Measurements from ENCODE around the gene MPZL2. TPM values are rescaled to one million over a fixed set of nuclear protein-coding genes. Genes with fewer than 3 reads are reported as not detected.

MPZL2 gene
- total RNA-seq, 1 donor from 2014 or later = 0.95 TPM

DNA sequence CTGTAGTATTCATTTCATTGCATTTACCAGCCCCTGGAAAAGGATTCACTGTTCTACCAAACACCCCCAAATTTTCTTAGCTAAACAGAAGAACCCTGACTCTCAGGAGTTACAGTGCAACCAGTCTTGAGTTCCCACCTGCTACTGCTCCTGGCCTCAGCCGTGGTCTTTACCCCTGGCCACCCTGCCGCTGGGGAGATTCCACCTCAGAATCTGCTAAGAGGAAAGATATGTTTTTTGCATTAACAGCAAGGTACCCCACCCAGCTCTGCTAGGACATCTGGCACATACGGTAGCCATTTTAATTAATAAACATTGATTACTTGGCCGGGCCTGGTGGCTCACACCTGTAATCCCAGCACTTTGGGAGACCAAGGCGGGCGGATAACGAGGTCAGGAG is 48.3 kb downstream of the MPZL2 start:
- no peak overlapping the region for H3K4me3 Mint-ChIP-seq (ENCODE audit: unreplicated experiment)

DNA sequence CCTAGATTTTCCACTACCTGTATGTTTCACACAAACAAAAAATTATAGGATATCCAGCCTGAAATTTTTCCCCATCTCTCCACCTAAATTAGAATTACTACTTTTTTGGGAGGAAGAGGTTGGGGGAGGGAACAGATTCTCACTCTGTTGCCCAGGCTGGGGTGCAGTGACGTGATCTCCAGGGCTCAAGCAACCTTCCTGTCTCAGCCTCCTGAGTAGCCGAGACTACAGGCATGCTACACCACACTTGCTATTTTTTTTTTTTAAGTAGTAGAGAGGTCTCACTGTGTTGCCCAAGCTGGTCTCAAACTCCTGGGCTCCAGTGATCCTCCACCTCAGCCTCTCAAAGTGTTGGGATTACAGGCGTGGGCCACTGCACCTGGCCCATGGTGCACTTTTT is 48.8 kb downstream of the MPZL2 start:
- Mint-ChIP-seq H3K27me3 (ENCODE audit: low read depth, unreplicated experiment) (peaks cover 22% of the 10 kb centered on the region), H3K4me3 (ENCODE audit: unreplicated experiment) (no peak overlapping the region)

More for the DNA sequence above, 48.3 kb downstream of the MPZL2 start:
- Histone ChIP-seq H3K4me3 (ENCODE audit: insufficient read depth, low read depth, low read length) (no peak overlapping the region), H3K9me3 (ENCODE audit: insufficient read depth, low read depth, low read length) (no peaks in the 10 kb centered on the region), H3K4me2 (ENCODE audit: low read length) (no peak overlapping the region), H4K20me1 (ENCODE audit: insufficient read depth, low read length) (no peaks in the 10 kb centered on the region), H3K79me2 (ENCODE audit: insufficient read depth, low read length) (no peaks in the 10 kb centered on the region), H3K9ac (ENCODE audit: low read length) (no peak overlapping the region), H3K27ac (ENCODE audit: low read depth, low read length) (no peak overlapping the region), H3K36me3 (ENCODE audit: insufficient read depth, low read length) (no peaks in the 10 kb centered on the region), H2AFZ (ENCODE audit: low read depth, low read length) (no peak overlapping the region), H3K4me1 (ENCODE audit: insufficient read depth, low read length) (no peaks in the 10 kb centered on the region), H3K27me3 (ENCODE audit: insufficient read depth, low read length) (peaks cover 39% of the 10 kb centered on the region)
- Mint-ChIP-seq H3K9me3 (ENCODE audit: unreplicated experiment) (no peaks in the 10 kb centered on the region), H3K27ac (ENCODE audit: unreplicated experiment) (no peak overlapping the region), H3K36me3 (ENCODE audit: low read depth, unreplicated experiment) (no peaks in the 10 kb centered on the region), H3K4me1 (ENCODE audit: low read depth, unreplicated experiment) (peaks cover 2% of the 10 kb centered on the region), H3K27me3 (ENCODE audit: low read depth, unreplicated experiment) (peaks cover 19% of the 10 kb centered on the region)
- no peak for TF ChIP-seq EZH2 (IDR thresholded peaks at IDR 0.05; ENCODE audit: insufficient read depth, low read length)
- TF ChIP-seq, protein P1, sequence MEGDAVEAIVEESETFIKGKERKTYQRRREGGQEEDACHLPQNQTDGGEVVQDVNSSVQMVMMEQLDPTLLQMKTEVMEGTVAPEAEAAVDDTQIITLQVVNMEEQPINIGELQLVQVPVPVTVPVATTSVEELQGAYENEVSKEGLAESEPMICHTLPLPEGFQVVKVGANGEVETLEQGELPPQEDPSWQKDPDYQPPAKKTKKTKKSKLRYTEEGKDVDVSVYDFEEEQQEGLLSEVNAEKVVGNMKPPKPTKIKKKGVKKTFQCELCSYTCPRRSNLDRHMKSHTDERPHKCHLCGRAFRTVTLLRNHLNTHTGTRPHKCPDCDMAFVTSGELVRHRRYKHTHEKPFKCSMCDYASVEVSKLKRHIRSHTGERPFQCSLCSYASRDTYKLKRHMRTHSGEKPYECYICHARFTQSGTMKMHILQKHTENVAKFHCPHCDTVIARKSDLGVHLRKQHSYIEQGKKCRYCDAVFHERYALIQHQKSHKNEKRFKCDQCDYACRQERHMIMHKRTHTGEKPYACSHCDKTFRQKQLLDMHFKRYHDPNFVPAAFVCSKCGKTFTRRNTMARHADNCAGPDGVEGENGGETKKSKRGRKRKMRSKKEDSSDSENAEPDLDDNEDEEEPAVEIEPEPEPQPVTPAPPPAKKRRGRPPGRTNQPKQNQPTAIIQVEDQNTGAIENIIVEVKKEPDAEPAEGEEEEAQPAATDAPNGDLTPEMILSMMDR (IDR thresholded peaks at IDR 0.05; ENCODE audit: insufficient read depth, low read depth, low read length) = no peak
- FAIRE-seq (no peak), DNase-seq (ENCODE audit: low read depth) (no peak)

More for the DNA sequence above, 48.8 kb downstream of the MPZL2 start:
- Mint-ChIP-seq H3K27ac (ENCODE audit: unreplicated experiment) (no peak overlapping the region), H3K9me3 (ENCODE audit: unreplicated experiment) (no peaks in the 10 kb centered on the region), H3K36me3 (ENCODE audit: low read depth, unreplicated experiment) (no peaks in the 10 kb centered on the region), H3K4me1 (ENCODE audit: low read depth, unreplicated experiment) (peaks cover 3% of the 10 kb centered on the region)
- H3K9ac ChIP-seq (ENCODE audit: low read length) = no peak overlapping the region
- no peaks in the 10 kb centered on the region for H3K9me3 ChIP-seq (ENCODE audit: insufficient read depth, low read depth, low read length)
- H3K27me3 ChIP-seq (ENCODE audit: insufficient read depth, low read length) = peaks cover 36% of the 10 kb centered on the region
- no peaks in the 10 kb centered on the region for H4K20me1 ChIP-seq (ENCODE audit: insufficient read depth, low read length)
- FAIRE-seq (no peak), DNase-seq (ENCODE audit: low read depth) (no peak)
- H3K79me2 ChIP-seq (ENCODE audit: insufficient read depth, low read length) = no peaks in the 10 kb centered on the region
- no peak overlapping the region for H3K27ac ChIP-seq (ENCODE audit: low read depth, low read length)
- H3K4me2 ChIP-seq (ENCODE audit: low read length) = no peak overlapping the region
- H3K4me1 ChIP-seq (ENCODE audit: insufficient read depth, low read length) = no peaks in the 10 kb centered on the region
- H3K36me3 ChIP-seq (ENCODE audit: insufficient read depth, low read length) = no peaks in the 10 kb centered on the region
- TF ChIP-seq, protein P1 (IDR thresholded peaks at IDR 0.05; ENCODE audit: insufficient read depth, low read depth, low read length) = no peak
- TF ChIP-seq EZH2 (IDR thresholded peaks at IDR 0.05; ENCODE audit: insufficient read depth, low read length) = no peak
- no peak overlapping the region for H3K4me3 ChIP-seq (ENCODE audit: insufficient read depth, low read depth, low read length)
- no peak overlapping the region for H2AFZ ChIP-seq (ENCODE audit: low read depth, low read length)
